ENCODE measurements around the gene ST3GAL4.

ST3GAL4 gene

GRCh38 chr11:126426820-126427749 lies 71.6 kb downstream of the ST3GAL4 start:
- DNase-seq (ENCODE audit: low read depth) = no peak

- DNase-seq (ENCODE audit: low read depth) = no peak
Measured at GRCh38 chr11:126430581-126431335, 75.3 kb downstream of the ST3GAL4 start.

- DNase-seq (ENCODE audit: low read depth) = peak; percentile 46
Measured at GRCh38 chr11:126431401-126432064, 76.0 kb downstream of the ST3GAL4 start.

- DNase-seq (ENCODE audit: low read depth) = no peak
Measured at GRCh38 chr11:126432065-126432461, 76.6 kb downstream of the ST3GAL4 start.

- no peak for DNase-seq (ENCODE audit: low read depth)
Measured at GRCh38 chr11:126432525-126432924, 77.0 kb downstream of the ST3GAL4 start.

- no peak for DNase-seq (ENCODE audit: low read depth)
Measured at GRCh38 chr11:126433244-126433846, 77.9 kb downstream of the ST3GAL4 start.

- DNase-seq (ENCODE audit: low read depth) = no peak
Measured at GRCh38 chr11:126433989-126434949, 78.8 kb downstream of the ST3GAL4 start.

GRCh38 chr11:126434950-126435335 lies 79.5 kb downstream of the ST3GAL4 start:
- no peak for DNase-seq (ENCODE audit: low read depth)

- no peak for DNase-seq (ENCODE audit: low read depth)
Measured at GRCh38 chr11:126436209-126436755, 80.8 kb downstream of the ST3GAL4 start.

GRCh38 chr11:126437731-126438130 lies 82.2 kb downstream of the ST3GAL4 start:
- no peak for DNase-seq (ENCODE audit: low read depth)

- no peak for DNase-seq (ENCODE audit: low read depth)
Measured at GRCh38 chr11:126438272-126438671, 82.8 kb downstream of the ST3GAL4 start.

GRCh38 chr11:126438691-126439090 lies 83.2 kb downstream of the ST3GAL4 start:
- DNase-seq (ENCODE audit: low read depth) = no peak

- DNase-seq (ENCODE audit: low read depth) = no peak
Measured at GRCh38 chr11:126440276-126440675, 84.8 kb downstream of the ST3GAL4 start.

GRCh38 chr11:126440792-126441514 lies 85.5 kb downstream of the ST3GAL4 start:
- peak; percentile 41 for DNase-seq (ENCODE audit: low read depth)

GRCh38 chr11:126443120-126443519 lies 87.6 kb downstream of the ST3GAL4 start:
- no peak for DNase-seq (ENCODE audit: low read depth)

GRCh38 chr11:126444072-126444471 lies 88.6 kb downstream of the ST3GAL4 start:
- no peak for DNase-seq (ENCODE audit: low read depth)

GRCh38 chr11:126446581-126446980 lies 91.1 kb downstream of the ST3GAL4 start:
- no peak for DNase-seq (ENCODE audit: low read depth)

GRCh38 chr11:126450198-126450597 lies 94.7 kb downstream of the ST3GAL4 start:
- DNase-seq (ENCODE audit: low read depth) = no peak

GRCh38 chr11:126450806-126451205 lies 95.3 kb downstream of the ST3GAL4 start:
- DNase-seq (ENCODE audit: low read depth) = no peak

GRCh38 chr11:126451211-126451802 lies 95.8 kb downstream of the ST3GAL4 start:
- DNase-seq (ENCODE audit: low read depth) = no peak

Data from stromal cell of bone marrow (primary cell).